Measurements from ENCODE around the gene RGS4.

Gene RGS4

DNA sequence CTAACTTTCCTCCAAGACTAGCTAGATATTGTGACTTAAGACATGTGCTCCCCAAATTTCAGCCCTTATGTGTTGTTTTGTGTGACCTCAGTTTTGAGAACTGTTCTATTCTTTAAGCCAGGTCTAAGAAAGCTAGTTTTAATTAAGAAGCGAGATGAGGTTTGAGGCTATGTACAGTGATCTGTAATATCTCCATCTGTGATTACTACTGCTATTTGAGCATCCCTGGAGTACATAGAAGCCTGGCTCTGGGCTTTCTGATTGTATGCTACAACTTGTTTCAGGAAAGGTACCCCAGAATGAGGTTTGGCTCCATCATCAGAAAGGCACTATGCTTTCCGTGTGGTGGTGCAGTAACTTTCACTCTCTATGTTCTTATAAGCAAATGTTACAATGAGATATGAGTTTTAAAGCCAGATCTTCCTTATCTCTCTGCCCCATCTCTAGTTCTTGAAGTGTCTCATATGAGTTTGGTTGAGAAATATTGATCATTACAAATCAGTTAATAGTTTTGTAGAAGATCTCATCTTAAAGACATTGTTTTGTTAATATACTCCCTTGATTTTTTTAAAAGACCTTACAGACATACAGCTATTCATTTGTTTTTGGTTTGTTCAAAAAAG is 605 bp downstream of the RGS4 start:
- TF ChIP-seq POLR2A (IDR thresholded peaks at IDR 0.05; ENCODE audit: low read depth, low read length) (no peak), TAF1 (IDR thresholded peaks at IDR 0.05; ENCODE audit: borderline replicate concordance, low read depth, low read length) (no peak), POLR2AphosphoS5 (IDR thresholded peaks at IDR 0.05; ENCODE audit: low read depth, low read length) (no peak)
- FAIRE-seq = no peak
- DNase-seq (ENCODE audit: insufficient read length) = no peak

- DNase-seq (ENCODE audit: insufficient read length) (peak; percentile 6), FAIRE-seq (peak; percentile 70)
- TF ChIP-seq POLR2AphosphoS5 (IDR thresholded peaks at IDR 0.05; ENCODE audit: low read depth, low read length) (no peak), TAF1 (IDR thresholded peaks at IDR 0.05; ENCODE audit: borderline replicate concordance, low read depth, low read length) (no peak)
Measured at GRCh38 chr1:163071405-163072255, 2.5 kb downstream of the RGS4 start.

DNA sequence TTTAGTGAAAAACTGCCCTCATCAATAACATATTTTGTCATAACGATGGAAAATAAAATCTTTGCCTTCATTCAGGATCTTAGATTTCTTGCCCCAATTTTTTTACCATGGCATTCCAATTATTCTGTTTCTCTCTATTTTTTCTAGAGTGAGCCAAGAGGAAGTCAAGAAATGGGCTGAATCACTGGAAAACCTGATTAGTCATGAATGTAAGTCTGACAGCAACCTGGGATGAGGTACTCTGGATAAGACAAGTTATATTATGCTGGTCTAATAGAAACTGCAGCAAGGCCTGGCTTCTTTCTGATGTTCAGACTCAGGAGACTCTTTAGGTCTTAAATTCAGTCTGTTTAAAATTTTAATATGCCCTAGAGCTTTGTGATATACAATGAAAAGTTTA is 3.5 kb downstream of the RGS4 start:
- DNase-seq (ENCODE audit: insufficient read length) = no peak
- no peak for FAIRE-seq
- TF ChIP-seq TAF1 (IDR thresholded peaks at IDR 0.05; ENCODE audit: borderline replicate concordance, low read depth, low read length) (no peak), POLR2AphosphoS5 (IDR thresholded peaks at IDR 0.05; ENCODE audit: low read depth, low read length) (no peak)

- DNase-seq (ENCODE audit: insufficient read length) (no peak), FAIRE-seq (no peak)
- TF ChIP-seq POLR2AphosphoS5 (IDR thresholded peaks at IDR 0.05; ENCODE audit: low read depth, low read length) = no peak
- no peak for TF ChIP-seq POLR2A (IDR thresholded peaks at IDR 0.05; ENCODE audit: low read depth, low read length)
- no peak for TF ChIP-seq TAF1 (IDR thresholded peaks at IDR 0.05; ENCODE audit: borderline replicate concordance, low read depth, low read length)
Measured at GRCh38 chr1:163074004-163074403, 4.8 kb downstream of the RGS4 start.

DNA sequence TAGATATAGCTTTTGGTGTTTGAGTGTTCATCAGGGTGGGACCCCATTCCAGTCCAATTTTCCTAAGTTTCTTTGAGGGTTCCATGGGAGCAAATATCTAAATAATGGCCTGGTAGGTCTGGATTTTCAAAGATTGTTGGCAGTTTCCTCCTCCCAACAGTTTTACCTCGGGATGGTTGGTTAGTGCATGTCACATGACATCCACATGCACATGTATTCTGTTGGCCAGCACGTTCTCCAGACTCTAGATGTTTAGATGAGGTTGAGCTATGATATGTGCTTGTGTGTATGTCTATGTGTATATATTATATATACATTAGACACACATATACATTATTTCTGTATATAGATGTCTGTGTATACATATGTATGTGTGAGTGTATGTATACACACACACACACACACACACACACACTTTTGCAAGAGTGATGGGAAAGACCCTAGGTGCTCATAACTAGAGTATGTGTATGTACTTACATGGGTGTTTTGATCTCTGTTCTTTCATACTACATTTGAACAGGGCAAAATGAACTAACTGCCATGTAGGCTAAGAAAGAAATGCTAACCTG is 5.6 kb downstream of the RGS4 start:
- DNase-seq (ENCODE audit: insufficient read length) (no peak), FAIRE-seq (no peak)
- TF ChIP-seq POLR2A (IDR thresholded peaks at IDR 0.05; ENCODE audit: low read depth, low read length) (no peak), TAF1 (IDR thresholded peaks at IDR 0.05; ENCODE audit: borderline replicate concordance, low read depth, low read length) (no peak), POLR2AphosphoS5 (IDR thresholded peaks at IDR 0.05; ENCODE audit: low read depth, low read length) (no peak)

- FAIRE-seq (no peak), DNase-seq (ENCODE audit: insufficient read length) (no peak)
- TF ChIP-seq POLR2AphosphoS5 (IDR thresholded peaks at IDR 0.05; ENCODE audit: low read depth, low read length) (no peak), TAF1 (IDR thresholded peaks at IDR 0.05; ENCODE audit: borderline replicate concordance, low read depth, low read length) (no peak), POLR2A (IDR thresholded peaks at IDR 0.05; ENCODE audit: low read depth, low read length) (no peak)
Measured at GRCh38 chr1:163076044-163076443, 6.9 kb downstream of the RGS4 start.

GRCh38 chr1:163076446-163076845 is 7.3 kb downstream of the RGS4 start:
- no peak for TF ChIP-seq POLR2A (IDR thresholded peaks at IDR 0.05; ENCODE audit: low read depth, low read length)
- TF ChIP-seq POLR2AphosphoS5 (IDR thresholded peaks at IDR 0.05; ENCODE audit: low read depth, low read length) = no peak
- no peak for TF ChIP-seq TAF1 (IDR thresholded peaks at IDR 0.05; ENCODE audit: borderline replicate concordance, low read depth, low read length)
- DNase-seq (ENCODE audit: insufficient read length) (no peak), FAIRE-seq (no peak)

DNA sequence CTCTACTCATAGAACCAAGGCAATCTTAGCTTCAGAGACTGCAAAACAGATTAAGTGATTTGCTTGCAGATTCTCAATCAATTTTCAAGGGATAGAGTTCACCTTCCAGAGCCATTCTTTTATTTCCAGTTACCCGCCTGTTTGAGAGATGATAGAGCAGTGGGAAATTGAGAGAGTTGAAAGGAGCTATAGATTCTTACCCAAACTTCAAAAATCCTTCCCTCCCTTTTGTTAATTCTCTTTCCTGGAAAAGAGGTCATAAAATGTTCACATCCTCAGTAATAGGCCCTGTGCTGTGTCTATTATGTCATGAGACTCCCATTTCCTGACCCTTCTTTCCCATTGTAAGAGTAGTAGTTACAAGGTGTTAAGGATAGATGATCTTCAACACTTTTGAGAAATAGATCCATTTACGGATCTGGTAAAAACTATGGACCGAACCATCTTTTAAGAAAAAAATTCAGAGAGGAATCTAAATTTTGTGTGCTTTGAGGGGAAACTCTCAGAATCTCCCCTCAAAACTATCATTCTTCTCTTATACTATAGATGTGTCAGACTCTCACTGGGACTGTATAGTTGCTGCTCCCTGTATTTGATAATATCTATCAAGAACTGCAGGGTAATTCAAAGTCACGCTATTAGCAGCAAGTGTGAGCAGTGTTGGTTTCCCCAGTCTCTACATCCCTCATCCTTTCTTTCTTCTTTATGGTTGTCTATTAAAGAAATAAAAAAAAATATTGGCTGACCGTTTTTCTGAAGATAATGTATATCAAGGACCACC is 8.0 kb downstream of the RGS4 start:
- FAIRE-seq (no peak), DNase-seq (ENCODE audit: insufficient read length) (no peak)
- TF ChIP-seq TAF1 (IDR thresholded peaks at IDR 0.05; ENCODE audit: borderline replicate concordance, low read depth, low read length) (no peak), POLR2AphosphoS5 (IDR thresholded peaks at IDR 0.05; ENCODE audit: low read depth, low read length) (no peak), POLR2A (IDR thresholded peaks at IDR 0.05; ENCODE audit: low read depth, low read length) (no peak)

DNA sequence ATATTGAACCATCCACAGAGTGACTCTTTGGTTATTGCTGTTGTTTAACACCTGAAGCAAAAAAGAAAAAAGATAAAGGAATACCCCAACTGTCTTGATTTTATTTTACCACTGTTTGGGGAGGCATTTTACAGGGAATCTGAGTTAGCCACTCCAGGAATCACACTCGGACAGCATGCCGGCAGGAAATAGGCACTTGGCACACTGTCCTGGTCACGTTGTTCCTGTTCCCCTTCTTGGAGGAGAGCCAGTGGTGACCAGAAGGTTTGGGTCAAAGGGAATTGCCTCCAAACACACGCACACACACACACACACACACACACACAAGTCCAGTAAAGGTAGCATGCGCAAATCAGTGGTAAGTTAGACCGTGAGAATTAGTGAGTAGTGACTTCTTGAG is 13.8 kb downstream of the RGS4 start:
- no peak for TF ChIP-seq POLR2AphosphoS5 (IDR thresholded peaks at IDR 0.05; ENCODE audit: low read depth, low read length)
- no peak for TF ChIP-seq POLR2A (IDR thresholded peaks at IDR 0.05; ENCODE audit: low read depth, low read length)
- no peak for TF ChIP-seq TAF1 (IDR thresholded peaks at IDR 0.05; ENCODE audit: borderline replicate concordance, low read depth, low read length)
- FAIRE-seq = no peak
- DNase-seq (ENCODE audit: insufficient read length) = no peak

- TF ChIP-seq POLR2AphosphoS5 (IDR thresholded peaks at IDR 0.05; ENCODE audit: low read depth, low read length) = no peak
- DNase-seq (ENCODE audit: insufficient read length) = no peak
- FAIRE-seq = no peak
Measured at GRCh38 chr1:163083690-163084089, 14.5 kb downstream of the RGS4 start.

DNA sequence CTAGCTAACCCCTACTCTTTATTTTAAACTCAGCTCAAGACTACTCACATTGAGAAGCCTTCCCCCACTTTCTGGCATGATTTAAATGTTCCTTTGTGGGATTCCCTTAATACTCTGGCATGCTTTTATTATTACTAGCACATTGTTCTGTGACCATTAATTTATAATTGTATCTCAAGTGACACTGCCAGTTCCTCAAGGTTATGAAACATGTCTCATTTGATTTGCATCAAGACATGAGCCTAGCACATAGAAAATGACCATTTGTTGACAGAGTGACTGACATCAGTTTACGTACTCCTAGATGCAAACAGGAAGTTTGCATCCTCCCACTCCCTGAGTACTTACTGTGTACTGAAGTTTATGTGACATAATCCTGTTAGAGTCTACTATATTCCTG is 15.2 kb downstream of the RGS4 start:
- no peak for DNase-seq (ENCODE audit: insufficient read length)
- no peak for FAIRE-seq
- TF ChIP-seq POLR2AphosphoS5 (IDR thresholded peaks at IDR 0.05; ENCODE audit: low read depth, low read length) (no peak), POLR2A (IDR thresholded peaks at IDR 0.05; ENCODE audit: low read depth, low read length) (no peak), TAF1 (IDR thresholded peaks at IDR 0.05; ENCODE audit: borderline replicate concordance, low read depth, low read length) (no peak)
